ENCODE measurements around the gene SERPINB1. TPM values are rescaled to one million over a fixed set of nuclear protein-coding genes. Genes with fewer than 3 reads are reported as not detected.
A peak's percentile ranks its signal among the peaks of the same experiment; 100 is the strongest.

Gene SERPINB1
- total and polyA plus RNA-seq, 9 of the 15 experiments (the other 6 are each of a cell fraction or from before 2014, with no cell fraction given): 33.9 to 108 (median 63.8) TPM

GRCh38 chr6:2848851-2849250, 7.2 kb upstream of the SERPINB1 start (continued):
- no peak for TF ChIP-seq ASH1L (IDR thresholded peaks at IDR 0.05; ENCODE audit: borderline replicate concordance, low read depth, partially characterized antibody)
- no peak for TF ChIP-seq RNF219 (CRISPR knock-in tag; IDR thresholded peaks at IDR 0.05)
- no peak for TF ChIP-seq ZNF384 (IDR thresholded peaks at IDR 0.05; ENCODE audit: low read depth, low read length)
- TF ChIP-seq CBX3 (IDR thresholded peaks at IDR 0.05; ENCODE audit: borderline replicate concordance in 1 of 2, low read length in 2 of 2): peak in 1 of 2 experiments; percentile 31; a peak in 1 of 3 replicates
- no peak for TF ChIP-seq ETS1 (conservative IDR thresholded peaks at IDR 0.05; ENCODE audit: control insufficient read depth, low read depth, low read length)
- no peak for TF ChIP-seq EWSR1 (IDR thresholded peaks at IDR 0.05; ENCODE audit: borderline replicate concordance, low read depth, partially characterized antibody)
- no peak for TF ChIP-seq ILK (tag; IDR thresholded peaks at IDR 0.05; ENCODE audit: borderline replicate concordance, low read depth)
- TF ChIP-seq ZNF76 (CRISPR knock-in tag; IDR thresholded peaks at IDR 0.05; ENCODE audit: borderline replicate concordance): no peak
- TF ChIP-seq ARID1B (IDR thresholded peaks at IDR 0.05): no peak
- no peak for TF ChIP-seq ATF3 (IDR thresholded peaks at IDR 0.05)
- no peak for TF ChIP-seq ATF3 (CRISPR knock-in tag; conservative IDR thresholded peaks at IDR 0.05)
- peak; percentile 60; the same call in 1 of the 2 replicates for TF ChIP-seq MTA3 (IDR thresholded peaks at IDR 0.05; ENCODE audit: borderline replicate concordance)
- no peak for TF ChIP-seq GATAD2B (IDR thresholded peaks at IDR 0.05; ENCODE audit: borderline replicate concordance)
- no peak for TF ChIP-seq EGR1 (conservative IDR thresholded peaks at IDR 0.05)
- TF ChIP-seq MXI1 (IDR thresholded peaks at IDR 0.05; ENCODE audit: low read depth, low read length): no peak
- no peak for TF ChIP-seq NEUROD1 (IDR thresholded peaks at IDR 0.05; ENCODE audit: borderline replicate concordance, low read depth, low read length, partially characterized antibody)
- TF ChIP-seq FOXA3 (CRISPR knock-in tag; conservative IDR thresholded peaks at IDR 0.05 in 1 of 2, IDR thresholded peaks at IDR 0.05 in 1 of 2): no peak
- peak; percentile 38; the same call in 1 of the 2 replicates for TF ChIP-seq CXXC5 (CRISPR knock-in tag; IDR thresholded peaks at IDR 0.05)
- TF ChIP-seq CBX8 (IDR thresholded peaks at IDR 0.05; ENCODE audit: borderline replicate concordance, extremely low read depth, low read depth, low read length, poor library complexity, severe bottlenecking): no peak
